PC-9 (cell line): ENCODE results near the gene DECR2. TPM values are rescaled to one million over a fixed set of nuclear protein-coding genes. Genes with fewer than 3 reads are reported as not detected.
A peak's percentile ranks its signal among the peaks of the same experiment; 100 is the strongest.

Experiments used
- BruUV-seq: library from RNA; stranded (reverse); fragments of 400-500 nt; replicated peaks from 2 replicates; lab custom pipeline; 2021; lab: Mats Ljungman, UMichigan
- CTCF ChIA-PET: fragments of 300-600 bp; sonication (Branson Sonifier 250); formaldehyde crosslinking; loops from one replicate; lab custom pipeline; 2022; ENCODE audit warnings: antibody characterized with exemption; lab: Charles Lee
- POLR2A ChIA-PET: fragments of 300-600 bp; sonication (Branson Sonifier 250); formaldehyde crosslinking; loops from one replicate; lab custom pipeline; 2022; ENCODE audit warnings: antibody characterized with exemption; ENCODE audit not compliant: unreplicated experiment; lab: Charles Lee
- DNase-seq, 2 experiments: peaks; one replicate each; pipeline versions ENCODE4 v3.0.0 to v3.0.0-alpha.2; 2015 to 2022; ENCODE audit warnings: mixed read lengths in 1 of 2
- H2AFZ ChIP-seq: fragments of 200-600 bp; sonication (generic); 2 replicates; pipeline ENCODE4 v1.8.1; 2017; ENCODE audit warnings: antibody characterized with exemption
- H3F3A ChIP-seq: fragments of 200-600 bp; sonication (generic); 2 replicates; pipeline ENCODE4 v1.8.1; 2017; ENCODE audit warnings: antibody characterized with exemption, mild to moderate bottlenecking, low read depth; ENCODE audit not compliant: insufficient read depth
- H3K27ac ChIP-seq: fragments of 200-600 bp; sonication (generic); 2 replicates; pipeline ENCODE4 v1.6.1; 2016; ENCODE audit warnings: mixed run types
- H3K27me3 ChIP-seq: fragments of 200-600 bp; sonication (generic); 2 replicates; pipeline ENCODE4 v1.6.1; 2016; ENCODE audit warnings: low read depth, mixed run types; ENCODE audit not compliant: insufficient read depth
- H3K36me3 ChIP-seq: fragments of 200-600 bp; sonication (generic); 2 replicates; pipeline ENCODE4 v1.6.1; 2016; ENCODE audit warnings: low read depth, mixed run types
- H3K4me1 ChIP-seq: fragments of 200-600 bp; sonication (generic); replicated peaks from 2 replicates; pipeline ENCODE4 v1.6.1; 2016; ENCODE audit warnings: mixed run types; ENCODE audit not compliant: insufficient read depth
- H3K4me2 ChIP-seq: fragments of 200-600 bp; sonication (generic); 2 replicates; pipeline ENCODE4 v1.6.1; 2017; ENCODE audit warnings: mixed run types
- H3K4me3 ChIP-seq: fragments of 200-600 bp; sonication (generic); 2 replicates; pipeline ENCODE4 v1.6.1; 2016; ENCODE audit warnings: mixed run types
- H3K79me2 ChIP-seq: fragments of 200-600 bp; sonication (generic); 2 replicates; pipeline ENCODE4 v1.6.1; 2017; ENCODE audit warnings: low read depth, mixed run types
- H3K9me2 ChIP-seq: fragments of 200-600 bp; sonication (generic); 2 replicates; pipeline ENCODE4 v1.8.1; 2017; ENCODE audit warnings: mild to moderate bottlenecking; ENCODE audit not compliant: insufficient read depth
- H3K9me3 ChIP-seq: fragments of 200-600 bp; sonication (generic); 2 replicates; pipeline ENCODE4 v1.8.1; 2016; ENCODE audit warnings: low read depth; ENCODE audit not compliant: insufficient read depth
- H4K20me1 ChIP-seq: fragments of 200-600 bp; sonication (generic); 2 replicates; pipeline ENCODE4 v1.8.1; 2017; ENCODE audit not compliant: insufficient read depth
- CTCF ChIP-seq: fragments of 200-600 bp; sonication (generic); conservative IDR thresholded peaks from 2 replicates; pipeline ENCODE4 v1.6.1; 2017; ENCODE audit warnings: mixed run types, antibody characterized with exemption, mild to moderate bottlenecking, moderate library complexity
- EZH2 ChIP-seq: fragments of 200-600 bp; sonication (generic); IDR thresholded peaks from 2 replicates; pipeline ENCODE4 v1.8.0; 2017; ENCODE audit warnings: antibody characterized with exemption, low read depth
- intact Hi-C: fragments of 100-400 bp; cut with micrococcal nuclease; formaldehyde crosslinking; loops from one replicate; pipeline ENCODE4 v1.10.0; 2022; ENCODE audit not compliant: unreplicated experiment
- total RNA-seq: library from RNA; stranded (reverse); gene quantifications from 2 replicates; pipeline ENCODE4 v1.2.3, GENCODE V29; 2021

The DECR2 gene
- total RNA-seq, 1 experiment from 2014 or later, result 65.4 TPM

GRCh38 chr16:450785-451512, 49.3 kb downstream of the DECR2 start:
- no peaks in the 10 kb centered on the region; the same call in 1 of the 2 replicates for H4K20me1 ChIP-seq
- no peak overlapping the region for H3K4me3 ChIP-seq
- no peak overlapping the region for H3K4me2 ChIP-seq
- no peak overlapping the region for H3K27ac ChIP-seq
- DNase-seq, result peak in 1 of 2 experiments; percentile 42
- BruUV-seq, result no TSS peak
- H2AFZ ChIP-seq, result no peak overlapping the region
- no peaks in the 10 kb centered on the region for H3K9me3 ChIP-seq
- H3K9me2 ChIP-seq, result no peaks in the 10 kb centered on the region
- H3K27me3 ChIP-seq, result no peaks in the 10 kb centered on the region
- intact Hi-C loops, result no loop called here
- no peaks in the 10 kb centered on the region for H3F3A ChIP-seq
- no peak for TF ChIP-seq CTCF
- no peak for TF ChIP-seq EZH2
- ChIA-PET CTCF (interaction anchor here (0.7 kb wide), 1 partner anchor 384 kb away, joined by 13 read pairs; no protein-coding TSS in a partner anchor), POLR2A (interaction anchor here (0.7 kb wide), 1 partner anchor 31 kb away, joined by 10 read pairs; no protein-coding TSS in a partner anchor)
- no peaks in the 10 kb centered on the region for H3K4me1 ChIP-seq
- no peaks in the 10 kb centered on the region for H3K79me2 ChIP-seq
- H3K36me3 ChIP-seq, result no peaks in the 10 kb centered on the region

GRCh38 chr16:454397-454940, 52.8 kb downstream of the DECR2 start:
- no peak overlapping the region for H3K27ac ChIP-seq
- H3K4me1 ChIP-seq, result no peaks in the 10 kb centered on the region
- intact Hi-C loops, result no loop called here
- H3F3A ChIP-seq, result peaks cover 11% of the 10 kb centered on the region; the same call in 1 of the 2 replicates
- no peak overlapping the region for H3K4me3 ChIP-seq
- POLR2A ChIA-PET, result interaction anchor here (0.6 kb wide), 1 partner anchor 183 kb away, joined by 6 read pairs; no protein-coding TSS in a partner anchor
- no peaks in the 10 kb centered on the region for H3K9me2 ChIP-seq
- H3K36me3 ChIP-seq, result no peaks in the 10 kb centered on the region
- TF ChIP-seq CTCF (no peak), EZH2 (no peak)
- H3K79me2 ChIP-seq, result no peaks in the 10 kb centered on the region
- H3K4me2 ChIP-seq, result no peak overlapping the region
- H2AFZ ChIP-seq, result no peak overlapping the region
- H4K20me1 ChIP-seq, result peaks cover 4% of the 10 kb centered on the region; the same call in 1 of the 2 replicates
- BruUV-seq, result no TSS peak
- no peaks in the 10 kb centered on the region for H3K27me3 ChIP-seq
- no peak for DNase-seq
- CTCF ChIA-PET, result no interaction called here
- H3K9me3 ChIP-seq, result no peaks in the 10 kb centered on the region

GRCh38 chr16:455453-455852, 53.8 kb downstream of the DECR2 start:
- H3K27me3 ChIP-seq, result no peaks in the 10 kb centered on the region
- no TSS peak for BruUV-seq
- H2AFZ ChIP-seq, result no peak overlapping the region
- no peaks in the 10 kb centered on the region for H3K9me2 ChIP-seq
- no peaks in the 10 kb centered on the region for H3K36me3 ChIP-seq
- TF ChIP-seq CTCF, result no peak
- TF ChIP-seq EZH2, result no peak
- no peaks in the 10 kb centered on the region for H3K4me1 ChIP-seq
- CTCF ChIA-PET, result interaction anchor here (0.6 kb wide), 1 partner anchor 102 kb away, joined by 3 read pairs; no protein-coding TSS in a partner anchor
- no peak overlapping the region for H3K27ac ChIP-seq
- H3K4me3 ChIP-seq, result no peak overlapping the region
- DNase-seq, result no peak
- H3K9me3 ChIP-seq, result no peaks in the 10 kb centered on the region
- POLR2A ChIA-PET, result no interaction called here
- H3F3A ChIP-seq, result peaks cover 11% of the 10 kb centered on the region; the same call in 1 of the 2 replicates
- H4K20me1 ChIP-seq, result peaks cover 4% of the 10 kb centered on the region; the same call in 1 of the 2 replicates
- no peak overlapping the region for H3K4me2 ChIP-seq
- no peaks in the 10 kb centered on the region for H3K79me2 ChIP-seq
- intact Hi-C loops, result no loop called here
